ENCODE results near the gene NPIPB2. TPM values are rescaled to one million over a fixed set of nuclear protein-coding genes. Genes with fewer than 3 reads are reported as not detected.

Gene NPIPB2
- total RNA-seq, 1 experiment from 2014 or later, result 12.5 TPM

DNA sequence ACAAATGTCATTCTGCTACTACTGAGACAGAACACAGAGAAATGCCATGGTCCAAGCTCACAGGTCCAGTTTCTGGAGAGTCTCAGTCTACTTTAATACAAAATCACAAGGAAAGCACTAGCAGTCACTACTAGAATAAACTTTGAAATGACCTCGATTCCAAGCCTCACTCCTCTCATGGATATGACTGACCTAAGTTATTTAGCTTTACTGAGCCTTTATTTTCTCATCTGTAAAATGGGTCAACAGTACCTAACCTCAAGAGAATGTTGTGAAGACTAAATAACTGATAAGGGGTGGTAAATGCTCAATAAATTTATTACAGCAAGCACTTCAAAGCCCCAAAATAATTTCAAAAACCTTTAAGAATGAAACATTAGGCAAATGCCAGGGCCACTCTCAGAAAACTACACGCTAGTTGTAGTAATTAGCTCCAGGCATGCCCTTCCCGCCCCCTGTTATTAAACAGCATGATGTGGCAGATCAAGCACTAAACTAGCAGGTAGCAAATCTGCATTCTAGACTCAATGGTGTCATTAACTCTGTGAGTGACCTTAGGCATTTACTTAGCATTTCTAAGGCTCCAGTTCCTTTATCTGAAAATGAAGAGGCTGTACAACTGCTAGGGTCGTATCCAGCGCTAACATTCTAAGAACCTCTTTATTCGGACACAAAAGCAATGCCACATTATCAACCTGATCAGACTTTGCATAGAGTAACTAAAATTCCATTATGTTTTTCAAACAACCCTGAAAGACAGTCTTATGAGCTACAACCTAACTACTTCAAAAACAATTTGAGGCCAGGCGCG lies 34.5 kb downstream of the NPIPB2 start:
- no peaks in the 10 kb centered on the region for H3K27me3 Mint-ChIP-seq (ENCODE audit: low read depth)

More for the DNA sequence above, 34.5 kb downstream of the NPIPB2 start:
- Histone ChIP-seq H3K23ac (ENCODE audit: insufficient read length, low read depth, low read length) (no peak overlapping the region), H3K27me3 (ENCODE audit: insufficient read depth, low read length) (no peaks in the 10 kb centered on the region), H2BK12ac (ENCODE audit: insufficient read length, low read depth, low read length) (no peak overlapping the region), H3K23me2 (ENCODE audit: insufficient read length, low read depth, low read length, poor library complexity, severe bottlenecking) (no peaks in the 10 kb centered on the region), H2AK5ac (ENCODE audit: insufficient read length, low read length) (no peak overlapping the region), H2BK15ac (ENCODE audit: low read depth, low read length) (no peak overlapping the region), H4K91ac (ENCODE audit: insufficient read length, low read depth, low read length) (no peak overlapping the region), H2BK120ac (ENCODE audit: low read depth, low read length, poor library complexity, severe bottlenecking) (no peak overlapping the region), H3K18ac (ENCODE audit: insufficient read length, low read depth, low read length) (no peak overlapping the region), H3K14ac (ENCODE audit: insufficient read depth, low read length) (no peak overlapping the region), H3T11ph (ENCODE audit: low read length) (no peak overlapping the region), H3K4me2 (ENCODE audit: insufficient read depth, insufficient read length, low read length) (no peak overlapping the region), H4K8ac (replicated peaks; ENCODE audit: insufficient read length, low read depth, low read length) (no peak overlapping the region), H2BK20ac (ENCODE audit: low read depth, low read length, poor library complexity, severe bottlenecking) (no peak overlapping the region), H4K20me1 (ENCODE audit: control insufficient read depth, insufficient read depth, insufficient read length) (no peaks in the 10 kb centered on the region), H3K4me1 (ENCODE audit: insufficient read depth, low read length) (no peaks in the 10 kb centered on the region), H4K5ac (ENCODE audit: insufficient read length, low read depth, low read length) (no peak overlapping the region), H3K27ac (ENCODE audit: insufficient read length, low read depth, low read length) (no peak overlapping the region), H3K79me2 (ENCODE audit: insufficient read depth, low read length) (peaks cover 68% of the 10 kb centered on the region; the same call in 1 of the 2 replicates), H2BK5ac (ENCODE audit: insufficient read length, low read length) (no peak overlapping the region), H3K9ac (ENCODE audit: extremely low read depth, insufficient read length, low read length) (no peak overlapping the region), H3K56ac (ENCODE audit: insufficient read length, low read depth, low read length) (no peak overlapping the region), H3K79me1 (ENCODE audit: insufficient read depth, low read depth, low read length, poor library complexity, severe bottlenecking) (peaks cover 6% of the 10 kb centered on the region), H3K9me3 (ENCODE audit: control insufficient read depth, low read depth, low read length) (no peaks in the 10 kb centered on the region), H2AFZ (ENCODE audit: low read length) (no peak overlapping the region), H3K4ac (ENCODE audit: low read depth, low read length) (no peak overlapping the region)
- Mint-ChIP-seq H3K4me3 (no peak overlapping the region), H3K27ac (no peak overlapping the region), H3K9me3 (no peaks in the 10 kb centered on the region), H3K36me3 (ENCODE audit: insufficient read depth in 1 of 3, low read depth in 3 of 3) (peaks cover 6 to 26% (median 19%) of the 10 kb centered on the region in 3 experiments), H3K4me1 (peaks cover 0 to 14% of the 10 kb centered on the region in 2 experiments; a peak in 3 of 4 replicates)
- DNase-seq, result no peak
- TF ChIP-seq, protein P1, sequence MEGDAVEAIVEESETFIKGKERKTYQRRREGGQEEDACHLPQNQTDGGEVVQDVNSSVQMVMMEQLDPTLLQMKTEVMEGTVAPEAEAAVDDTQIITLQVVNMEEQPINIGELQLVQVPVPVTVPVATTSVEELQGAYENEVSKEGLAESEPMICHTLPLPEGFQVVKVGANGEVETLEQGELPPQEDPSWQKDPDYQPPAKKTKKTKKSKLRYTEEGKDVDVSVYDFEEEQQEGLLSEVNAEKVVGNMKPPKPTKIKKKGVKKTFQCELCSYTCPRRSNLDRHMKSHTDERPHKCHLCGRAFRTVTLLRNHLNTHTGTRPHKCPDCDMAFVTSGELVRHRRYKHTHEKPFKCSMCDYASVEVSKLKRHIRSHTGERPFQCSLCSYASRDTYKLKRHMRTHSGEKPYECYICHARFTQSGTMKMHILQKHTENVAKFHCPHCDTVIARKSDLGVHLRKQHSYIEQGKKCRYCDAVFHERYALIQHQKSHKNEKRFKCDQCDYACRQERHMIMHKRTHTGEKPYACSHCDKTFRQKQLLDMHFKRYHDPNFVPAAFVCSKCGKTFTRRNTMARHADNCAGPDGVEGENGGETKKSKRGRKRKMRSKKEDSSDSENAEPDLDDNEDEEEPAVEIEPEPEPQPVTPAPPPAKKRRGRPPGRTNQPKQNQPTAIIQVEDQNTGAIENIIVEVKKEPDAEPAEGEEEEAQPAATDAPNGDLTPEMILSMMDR (conservative IDR thresholded peaks at IDR 0.05), result no peak
- no CpG with 5 or more reads among the region's 8 CpGs for WGBS (ENCODE audit: extremely low coverage, insufficient read length, low lambda C conversion rate)
